Spleen (tissue), 7 donors: Measurements from ENCODE around the gene MGAT5.

Source experiments
- CTCF ChIP-seq, 11 experiments: fragments of 200-600 bp in 7 of 11; fragments of 450-650 bp in 4 of 11; sonication (generic) in 4 of 11; IDR thresholded peaks in 8 of 11; conservative IDR thresholded peaks in 3 of 11; 1 replicate in 7 of 11; 2 replicates in 4 of 11; pipeline versions ENCODE4 v1.4.0 to v1.8.0; 2016 to 2021; ENCODE audit warnings: antibody characterized with exemption in 11 of 11, inconsistent platforms in 4 of 11, mild to moderate bottlenecking in 1 of 11
- POLR2A ChIP-seq, 3 donors: fragments of 450-650 bp; IDR thresholded peaks; one replicate each; pipeline ENCODE4 v1.5.1; 2017; ENCODE audit warnings: antibody characterized with exemption in 3 of 3, mild to moderate bottlenecking in 1 of 3
- POLR2AphosphoS5 ChIP-seq, 3 donors: sonication (generic); formaldehyde crosslinking; IDR thresholded peaks; one replicate each; pipeline ENCODE4 v1.5.1; 2017; ENCODE audit warnings: antibody characterized with exemption in 3 of 3
- donor health status: DM: no; HTN: no; CAD: no; lungs with moderate emphysema.
- donor health status: DM: no; HTN: no; CAD: no.
- donor health status: DM: no; HTN: no; CAD: no.

- no peak for TF ChIP-seq CTCF (IDR thresholded peaks at IDR 0.05 in 8 of 11, conservative IDR thresholded peaks at IDR 0.05 in 3 of 11)
- TF ChIP-seq POLR2A (IDR thresholded peaks at IDR 0.05) = no peak
- TF ChIP-seq POLR2AphosphoS5 (IDR thresholded peaks at IDR 0.05) = no peak
Observed at GRCh38 chr2:134284119-134284670, 30.3 kb downstream of the MGAT5 start.
